Ovary (tissue), 9 donors: ENCODE measurements around the gene UBE3D. TPM values are rescaled to one million over a fixed set of nuclear protein-coding genes. Genes with fewer than 3 reads are reported as not detected.

Experiments
- DNase-seq, 5 donors: peaks; one replicate each; pipeline ENCODE4 v3.0.0-alpha.2; 2019 to 2020
- H3K27ac ChIP-seq, 2 donors: fragments of 200-600 bp; one replicate each; pipeline versions ENCODE4 v1.5.1 to v1.8.0; 2019 to 2022
- H3K27me3 ChIP-seq: fragments of 200-600 bp; one replicate; pipeline ENCODE4 v1.8.0; 2022
- H3K36me3 ChIP-seq: fragments of 200-600 bp; sonication (generic); one replicate; pipeline ENCODE4 v1.5.1; 2019
- H3K4me1 ChIP-seq: one replicate; pipeline ENCODE4 v1.8.1; 2013; ENCODE audit warnings: mild to moderate bottlenecking, moderate library complexity; ENCODE audit not compliant: insufficient read depth
- H3K4me3 ChIP-seq: fragments of 200-600 bp; sonication (generic); one replicate; pipeline ENCODE4 v1.5.1; 2017
- H3K9me3 ChIP-seq, 2 donors: fragments of 200-600 bp in 1 of 2; sonication (generic) in 1 of 2; one replicate each; pipeline versions ENCODE4 v1.5.1 to v1.8.1; 2013 to 2019; ENCODE audit warnings: mild to moderate bottlenecking in 1 of 2, moderate library complexity in 1 of 2
- CTCF ChIP-seq, 3 donors: fragments of 450-650 bp in 2 of 3; fragments of 200-600 bp in 1 of 3; IDR thresholded peaks; one replicate each; pipeline versions ENCODE4 v1.5.1 to v1.8.0; 2016 to 2022; ENCODE audit warnings: antibody characterized with exemption in 3 of 3, mild to moderate bottlenecking in 1 of 3
- EP300 ChIP-seq: sonication (generic); formaldehyde crosslinking; IDR thresholded peaks from one replicate; pipeline ENCODE4 v1.6.1; 2017; ENCODE audit warnings: antibody characterized with exemption
- POLR2A ChIP-seq: fragments of 450-650 bp; IDR thresholded peaks from one replicate; pipeline ENCODE4 v1.6.1; 2017; ENCODE audit warnings: antibody characterized with exemption, mild to moderate bottlenecking, moderate library complexity
- WGBS, 3 donors: extraction: QIAGEN DNeasy Blood & Tissue Kit in 1 of 3; methylation state at CpG; one replicate each; pipeline versions ENCODE4 v1.1.5 to v1.1.7; 2013 to 2017; 5-methylcytosine and 5-hydroxymethylcytosine counted together
- intact Hi-C, 4 donors: fragments of 100-400 bp; cut with DNase I; formaldehyde crosslinking; loops; one replicate each; pipeline versions ENCODE4 v1.11.0 to v1.15.1; 2022 to 2023
- polyA plus RNA-seq, 2 donors: library from polyadenylated mRNA; stranded (reverse); fragments of 200-250 nt in 1 of 2; fragments of 350-450 nt in 1 of 2; fragmentation: Illumina TruSeq in 1 of 2; extraction: RNeasy Lipid Tissue Mini Kit (QIAGEN cat#74804) in 1 of 2; gene quantifications; one replicate each; pipeline ENCODE4 v1.2.3, GENCODE V29; 2013 to 2014
- total RNA-seq, 7 donors: library from RNA; depleted of rRNA in 2 of 7; stranded (reverse); fragments of >200 nt in 2 of 7; fragmentation: NEBNext Ultra II Directional in 3 of 7; extraction: Animal tissue kit (Norgen Biotek cat#: 25700) in 3 of 7; gene quantifications; one replicate each; pipeline versions ENCODE4 v1.1.0 to v1.2.4, GENCODE V29; 2016 to 2023
- donor health status: DM: no; HTN: no; CAD: no; lungs with moderate emphysema.
- donor health status: DM: no; HTN: no; CAD: no.
- donor health status: Bipolar disorder and iron deficiency.
- donor health status: DM: yes; HTN: yes; CAD: no.
- donor health status: DM: no; HTN: no; CAD: no.
- donor health status: DM: yes; HTN: yes; CAD: no.

UBE3D gene
- total and polyA plus RNA-seq, 9 donors: 3.3 to 13.1 (median 5.9) TPM

DNA sequence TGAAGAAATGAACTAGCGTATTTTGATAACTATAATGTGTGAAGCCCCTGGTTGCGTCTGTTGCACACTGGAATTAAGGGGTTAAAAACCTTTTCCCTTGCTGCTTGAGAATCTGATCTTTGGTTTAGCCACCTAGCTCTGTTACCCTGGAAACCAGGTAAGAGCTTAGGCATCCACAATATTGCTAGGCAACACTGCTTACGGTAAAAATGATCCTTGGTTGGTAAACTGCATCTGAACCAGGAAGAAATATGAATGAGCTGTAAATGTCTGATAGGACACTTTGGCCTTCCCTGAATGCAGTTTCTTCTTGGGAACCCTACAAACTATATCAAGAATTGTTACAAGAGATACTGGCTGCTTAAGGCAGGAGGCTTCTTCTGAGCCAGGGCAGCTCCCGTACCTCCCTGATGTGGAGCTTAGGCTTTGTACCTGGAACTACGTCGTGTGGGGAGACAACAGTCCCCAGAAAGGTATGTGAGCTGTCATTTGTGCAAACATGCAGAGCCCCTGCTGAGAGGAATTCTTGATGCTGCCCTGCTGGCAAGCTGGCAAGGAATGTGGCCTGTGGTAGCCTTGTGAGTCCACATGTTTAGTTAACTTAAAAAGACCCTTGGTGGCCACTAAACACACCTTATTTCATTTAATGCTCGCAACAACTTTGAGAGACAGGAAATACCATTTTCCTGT is 18.4 kb downstream of the UBE3D start:
- no peak overlapping the region for H3K27ac ChIP-seq
- DNase-seq: no peak
- H3K9me3 ChIP-seq: no peaks in the 10 kb centered on the region
- H3K36me3 ChIP-seq: no peaks in the 10 kb centered on the region
- WGBS, 3 donors: 89 to 90% (median 90%) methylated on average over 7 of the region's 7 CpGs
- intact Hi-C loops: no loop called here
- H3K27me3 ChIP-seq: no peaks in the 10 kb centered on the region
- TF ChIP-seq POLR2A (no peak), CTCF (IDR thresholded peaks at IDR 0.05) (no peak), EP300 (no peak)
- no peaks in the 10 kb centered on the region for H3K4me1 ChIP-seq
- H3K4me3 ChIP-seq: no peak overlapping the region

DNA sequence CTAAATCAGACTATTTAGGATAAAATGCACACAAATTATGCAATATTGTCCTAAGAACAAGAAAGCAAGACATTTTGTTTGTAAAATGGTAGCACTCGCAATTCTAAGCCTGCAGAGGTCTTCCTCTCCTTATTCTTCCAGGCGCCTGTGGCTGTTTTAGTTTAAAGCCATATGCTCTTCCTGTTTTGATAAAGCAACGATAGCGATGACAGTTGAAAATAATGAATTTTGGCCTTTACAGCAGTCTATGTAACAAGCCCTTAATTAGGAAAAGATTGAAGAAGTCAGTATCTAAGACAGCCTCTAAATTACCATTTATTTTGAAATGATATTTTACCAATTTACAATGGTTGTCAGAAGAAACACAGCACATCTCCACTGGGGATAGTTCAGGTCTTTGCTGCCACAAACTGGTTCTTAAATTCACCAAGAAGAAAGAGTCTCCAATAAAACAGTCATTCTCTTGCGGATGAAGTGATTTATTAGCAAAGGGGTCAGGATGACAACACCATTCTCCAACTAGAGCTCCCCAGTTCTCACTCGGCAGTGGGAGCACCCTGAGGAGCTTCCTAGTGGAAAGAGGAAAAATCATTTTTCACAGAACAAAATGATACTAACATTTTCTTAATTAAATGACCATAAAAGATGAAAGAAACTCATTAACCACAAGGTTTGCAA is 21.4 kb downstream of the UBE3D start:
- intact Hi-C loops: no loop called here
- WGBS, 3 donors: 80 to 83% (median 81%) methylated on average over 6 of the region's 6 CpGs
- DNase-seq: no peak
- H3K27ac ChIP-seq: no peak overlapping the region
- H3K36me3 ChIP-seq: no peaks in the 10 kb centered on the region
- no peak overlapping the region for H3K4me3 ChIP-seq
- no peaks in the 10 kb centered on the region for H3K9me3 ChIP-seq
- H3K27me3 ChIP-seq: no peaks in the 10 kb centered on the region
- TF ChIP-seq CTCF (IDR thresholded peaks at IDR 0.05) (no peak), EP300 (no peak), POLR2A (no peak)
- no peaks in the 10 kb centered on the region for H3K4me1 ChIP-seq

GRCh38 chr6:83042467-83043053 is 23.1 kb downstream of the UBE3D start:
- Histone ChIP-seq H3K9me3 (no peaks in the 10 kb centered on the region), H3K27ac (no peak overlapping the region), H3K36me3 (no peaks in the 10 kb centered on the region), H3K27me3 (no peaks in the 10 kb centered on the region), H3K4me3 (no peak overlapping the region), H3K4me1 (no peaks in the 10 kb centered on the region)
- intact Hi-C loops: no loop called here
- DNase-seq: no peak
- no peak for TF ChIP-seq EP300
- TF ChIP-seq CTCF (IDR thresholded peaks at IDR 0.05): no peak
- no peak for TF ChIP-seq POLR2A
- WGBS, 3 donors: 70 to 74% (median 73%) methylated on average over 4 of the region's 4 CpGs

GRCh38 chr6:83038246-83038645 is 27.4 kb downstream of the UBE3D start:
- H3K4me1 ChIP-seq: no peaks in the 10 kb centered on the region
- no peak for DNase-seq
- no peaks in the 10 kb centered on the region for H3K36me3 ChIP-seq
- intact Hi-C loops: no loop called here
- H3K27ac ChIP-seq: no peak overlapping the region
- 96 to 98% (median 97%) methylated on average over 2 of the region's 2 CpGs for WGBS, 3 donors
- H3K9me3 ChIP-seq: no peaks in the 10 kb centered on the region
- no peak overlapping the region for H3K4me3 ChIP-seq
- TF ChIP-seq EP300: no peak
- no peak for TF ChIP-seq POLR2A
- TF ChIP-seq CTCF (IDR thresholded peaks at IDR 0.05): no peak
- H3K27me3 ChIP-seq: no peaks in the 10 kb centered on the region
